GM12878 (cell line): ENCODE data around the gene CR1. TPM values are rescaled to one million over a fixed set of nuclear protein-coding genes. Genes with fewer than 3 reads are reported as not detected.

ENCODE experiments used
- ATAC-seq: fragments of 200-7000 bp; cut with Tn5 transposase; 3 replicates; pipeline ENCODE4 v1.9.1; 2020; ENCODE audit warnings: mild to moderate bottlenecking, moderate library complexity
- BruUV-seq: library from RNA; stranded (reverse); fragments of 400-500 nt; replicated peaks from 2 replicates; lab custom pipeline; 2021; lab: Mats Ljungman, UMichigan
- CTCF ChIA-PET: fragments of 300-600 bp; sonication (Branson Sonifier 250); formaldehyde crosslinking; extraction: SDS; loops from one replicate; lab custom pipeline; 2021; ENCODE audit warnings: inconsistent platforms; lab: Yijun Ruan, JAX
- POLR2A ChIA-PET: fragments of 350-600 bp; formaldehyde crosslinking; extraction: SDS; loops from one replicate; lab custom pipeline; 2021; ENCODE audit warnings: inconsistent platforms; lab: Charles Lee
- RAD21 ChIA-PET: fragments of 300-600 bp; sonication (Branson Sonifier 250); formaldehyde crosslinking; loops from one replicate; lab custom pipeline; 2023; ENCODE audit warnings: antibody characterized with exemption; ENCODE audit not compliant: unreplicated experiment; lab: Charles Lee
- SMC1A ChIA-PET: fragments of 300-600 bp; sonication (Branson Sonifier 250); formaldehyde crosslinking; loops from one replicate; lab custom pipeline; 2023; ENCODE audit not compliant: unreplicated experiment, uncharacterized antibody; lab: Charles Lee
- DNase-seq: peaks from one replicate; pipeline ENCODE4 v3.0.0-alpha.2; 2011; ENCODE audit warnings: low read depth, low spot score
- FAIRE-seq: peaks from 3 replicates; lab custom pipeline; 2011; peaks lifted over from hg19 to GRCh38; lab: Jason Lieb, UNC
- H2AFZ ChIP-seq: 2 replicates; pipeline ENCODE4 v1.6.0; 2011; ENCODE audit warnings: low read depth, low read length, control low read depth; ENCODE audit not compliant: control insufficient read depth
- H3K27ac ChIP-seq: 2 replicates; pipeline ENCODE4 v1.5.1; 2011; ENCODE audit warnings: control low read depth; ENCODE audit not compliant: control insufficient read depth, insufficient read depth
- H3K27me3 ChIP-seq, 2 experiments: replicated peaks in 1 of 2; 2 replicates each; pipeline versions ENCODE4 v1.6.0 to v1.6.1; 2011; ENCODE audit warnings: low read length in 1 of 2; ENCODE audit not compliant: control insufficient read depth in 2 of 2, insufficient read depth in 2 of 2
- H3K36me3 ChIP-seq, 2 experiments: 2 replicates each; pipeline ENCODE4 v1.5.1; 2011; ENCODE audit warnings: low read length in 1 of 2; ENCODE audit not compliant: control insufficient read depth in 2 of 2, insufficient read depth in 2 of 2
- H3K4me1 ChIP-seq: 2 replicates; pipeline ENCODE4 v1.6.1; 2011; ENCODE audit warnings: mild to moderate bottlenecking, low read length, moderate library complexity, mixed read lengths; ENCODE audit not compliant: control insufficient read depth, insufficient read depth
- H3K4me2 ChIP-seq: 2 replicates; pipeline ENCODE4 v1.6.0; 2011; ENCODE audit warnings: control low read depth; ENCODE audit not compliant: control insufficient read depth, insufficient read depth
- H3K4me3 ChIP-seq: fragments of 200-600 bp; sonication (generic); 2 replicates; pipeline ENCODE4 v1.5.1; 2016
- H3K79me2 ChIP-seq: 2 replicates; pipeline ENCODE4 v1.6.0; 2011; ENCODE audit warnings: low read length; ENCODE audit not compliant: control insufficient read depth, insufficient read depth
- H3K9ac ChIP-seq: 2 replicates; pipeline ENCODE4 v1.8.0; 2011; ENCODE audit warnings: low read length, control low read depth, mixed read lengths; ENCODE audit not compliant: control insufficient read depth, insufficient read depth
- H3K9me3 ChIP-seq: replicated peaks from 3 replicates; pipeline ENCODE4 v1.5.1; 2011; ENCODE audit warnings: mild to moderate bottlenecking, low read length; ENCODE audit not compliant: control insufficient read depth, insufficient read depth
- H4K20me1 ChIP-seq: 2 replicates; pipeline ENCODE4 v1.6.0; 2011; ENCODE audit not compliant: control insufficient read depth, insufficient read depth
- BACH1 ChIP-seq: fragments of 450-650 bp; IDR thresholded peaks from 2 replicates; pipeline ENCODE4 v1.6.1; 2017; ENCODE audit warnings: mild to moderate bottlenecking, borderline replicate concordance
- CEBPB ChIP-seq, 2 experiments: fragments of 150-350 bp in 1 of 2; IDR thresholded peaks; 2 replicates each; pipeline ENCODE4 v1.6.1; 2012 to 2014; ENCODE audit warnings: low read depth in 2 of 2, low read length in 2 of 2, borderline replicate concordance in 1 of 2, inconsistent platforms in 1 of 2
- CHD4 ChIP-seq: fragments of 200-600 bp; sonication (generic); IDR thresholded peaks from 2 replicates; pipeline ENCODE4 v1.6.1; 2016; ENCODE audit warnings: mild to moderate bottlenecking
- HSF1 ChIP-seq: fragments of 150-350 bp; IDR thresholded peaks from 2 replicates; pipeline ENCODE4 v1.6.1; 2014; ENCODE audit warnings: mild to moderate bottlenecking, low read depth, low read length
- IRF4 ChIP-seq: IDR thresholded peaks from 2 replicates; pipeline ENCODE4 v1.6.1; 2011; ENCODE audit warnings: low read depth, low read length
- MTA2 ChIP-seq: fragments of 450-650 bp; IDR thresholded peaks from 2 replicates; pipeline ENCODE4 v1.6.1; 2016; ENCODE audit warnings: low read depth, mild to moderate bottlenecking, moderate library complexity
- MTA3 ChIP-seq: IDR thresholded peaks from 2 replicates; pipeline ENCODE4 v1.6.1; 2012; ENCODE audit warnings: low read length, inconsistent platforms, borderline replicate concordance
- NFXL1 ChIP-seq: fragments of 450-650 bp; IDR thresholded peaks from 2 replicates; pipeline ENCODE4 v1.6.1; 2017; ENCODE audit warnings: antibody characterized with exemption, mild to moderate bottlenecking, borderline replicate concordance
- RELB ChIP-seq: fragments of 450-650 bp; IDR thresholded peaks from 2 replicates; pipeline ENCODE4 v1.6.1; 2017; ENCODE audit warnings: low read depth, mild to moderate bottlenecking, moderate library complexity
- TCF12 ChIP-seq: IDR thresholded peaks from 2 replicates; pipeline ENCODE4 v1.6.1; 2011; ENCODE audit warnings: low read depth, mild to moderate bottlenecking, low read length
- ZBTB4 ChIP-seq: fragments of 450-650 bp; formaldehyde crosslinking; IDR thresholded peaks from 2 replicates; pipeline ENCODE4 v1.4.0; 2022; ENCODE audit warnings: mild to moderate bottlenecking, moderate library complexity
- ZNF217 ChIP-seq: fragments of 450-650 bp; IDR thresholded peaks from 2 replicates; pipeline ENCODE4 v1.6.1; 2017; ENCODE audit warnings: antibody characterized with exemption, mild to moderate bottlenecking
- WGBS: methylation state at CpG from one replicate; pipeline ENCODE4 v1.1.6; 2016; ENCODE audit warnings: low lambda C conversion rate; ENCODE audit not compliant: insufficient replicate concordance, insufficient coverage; ENCODE audit errors: missing lambda C conversion rate; 5-methylcytosine and 5-hydroxymethylcytosine counted together
- in situ Hi-C: fragments of 300-500 bp; cut with MboI; formaldehyde crosslinking; loops from 9 replicates; pipeline ENCODE4 v1.14.3; 2018; ENCODE audit warnings: mixed read lengths
- intact Hi-C: fragments of 100-400 bp; cut with micrococcal nuclease; formaldehyde crosslinking; loops from one replicate; pipeline ENCODE4 v1.14.2; 2022; ENCODE audit not compliant: unreplicated experiment
- polyA plus RNA-seq, 11 experiments: library from polyadenylated mRNA; depleted of rRNA in 4 of 11; unstranded in 6 of 11; stranded (reverse) in 5 of 11; fragments of >200 nt; fragmentation: Nextera tagmentation in 4 of 11; fragmentation: Illumina TruSeq in 1 of 11; extraction: Ambion mirVana in 4 of 11; extraction: Trizol in 1 of 11; gene quantifications; 1 replicate in 1 of 11; 2 replicates in 10 of 11; pipeline versions ENCODE4 v1.2.1 to v1.2.3, GENCODE V29; 2011 to 2016; ENCODE audit warnings: inconsistent platforms in 2 of 11, missing spikeins in 2 of 11, low read depth in 1 of 11
- total RNA-seq, 4 experiments: library from RNA; depleted of rRNA in 3 of 4; stranded (reverse); fragments of >200 nt in 3 of 4; fragmentation: Illumina TruSeq in 1 of 4; extraction: Trizol in 1 of 4; gene quantifications; 2 replicates each; pipeline versions ENCODE4 v1.2.1 to v1.2.3, GENCODE V29; 2013 to 2021

CR1 gene
- total and polyA plus RNA-seq, 10 of the 15 experiments (the other 5 are each of a cell fraction or from before 2014, with no cell fraction given): 0.30 to 8.0 (median 4.3) TPM

GRCh38 chr1:207454046-207454964, 41.7 kb upstream of the CR1 start, which contains the start of gene CR2:
TSS of gene CR2 (plus strand) at chr1:207454328. CDS start at chr1:207454419, 91 bp downstream.
- intact Hi-C loops (loop anchor here (2.0 kb wide), 2 partner anchors 24 to 44 kb away; no protein-coding TSS in a partner anchor), in situ Hi-C loops (no loop called here)
- no peak for DNase-seq
- Histone ChIP-seq H3K9me3 (no peaks in the 10 kb centered on the region), H3K79me2 (peaks cover 19% of the 10 kb centered on the region), H3K9ac (peak within 1 kb of the TSS; percentile 61), H3K4me3 (peak within 1 kb of the TSS; percentile 77), H3K36me3 (no peaks in the 10 kb centered on the region), H2AFZ (peak within 1 kb of the TSS; percentile 42), H3K27ac (peak within 1 kb of the TSS; percentile 33), H3K4me1 (peaks cover 15% of the 10 kb centered on the region), H4K20me1 (no peaks in the 10 kb centered on the region), H3K27me3 (no peaks in the 10 kb centered on the region), H3K4me2 (peak within 1 kb of the TSS; percentile 81)
- ChIA-PET POLR2A (interaction anchor here (1.0 to 2.0 kb wide), 4 partner anchors 17 to 44 kb away, joined by 3 to 5 read pairs (median 4); partner anchors contain the start of gene CR1), RAD21 (interaction anchor here (1.1 to 3.1 kb wide), 14 partner anchors 8 to 133 kb away, joined by 3 to 11 read pairs (median 4); partner anchors contain the start of genes CD55 and CR1), CTCF (interaction anchor here (0.7 to 3.0 kb wide), 15 partner anchors 9 to 401 kb away, joined by 3 to 13 read pairs (median 4); partner anchors contain the start of genes CD55 and PFKFB2), SMC1A (interaction anchor here (0.6 to 2.9 kb wide), 14 partner anchors 9 to 67 kb away, joined by 3 to 29 read pairs (median 5); partner anchors contain the start of gene CR1)
- ATAC-seq: peak; percentile 88
- under 1% methylated on average over 73 of the region's 75 CpGs for WGBS
- no TSS peak for BruUV-seq
- no peak for FAIRE-seq
- TF ChIP-seq IRF4 (no peak), ZBTB4 (CRISPR knock-in tag) (no peak), NFXL1 (no peak), TCF12 (peak; percentile 80), RELB (no peak), BACH1 (no peak), CEBPB (IDR thresholded peaks at IDR 0.05; ENCODE audit: borderline replicate concordance in 1 of 2, low read depth in 2 of 2, low read length in 2 of 2) (no peak), CHD4 (no peak), ZNF217 (no peak), MTA3 (no peak), MTA2 (no peak), HSF1 (no peak)
